Measurements from ENCODE around the gene KMT2C.
"Not testable (repeated sequence)": the region's sequence is repeated elsewhere in the genome, so short reads cannot be mapped to it uniquely, and the experiment has no call there.

KMT2C gene

DNA sequence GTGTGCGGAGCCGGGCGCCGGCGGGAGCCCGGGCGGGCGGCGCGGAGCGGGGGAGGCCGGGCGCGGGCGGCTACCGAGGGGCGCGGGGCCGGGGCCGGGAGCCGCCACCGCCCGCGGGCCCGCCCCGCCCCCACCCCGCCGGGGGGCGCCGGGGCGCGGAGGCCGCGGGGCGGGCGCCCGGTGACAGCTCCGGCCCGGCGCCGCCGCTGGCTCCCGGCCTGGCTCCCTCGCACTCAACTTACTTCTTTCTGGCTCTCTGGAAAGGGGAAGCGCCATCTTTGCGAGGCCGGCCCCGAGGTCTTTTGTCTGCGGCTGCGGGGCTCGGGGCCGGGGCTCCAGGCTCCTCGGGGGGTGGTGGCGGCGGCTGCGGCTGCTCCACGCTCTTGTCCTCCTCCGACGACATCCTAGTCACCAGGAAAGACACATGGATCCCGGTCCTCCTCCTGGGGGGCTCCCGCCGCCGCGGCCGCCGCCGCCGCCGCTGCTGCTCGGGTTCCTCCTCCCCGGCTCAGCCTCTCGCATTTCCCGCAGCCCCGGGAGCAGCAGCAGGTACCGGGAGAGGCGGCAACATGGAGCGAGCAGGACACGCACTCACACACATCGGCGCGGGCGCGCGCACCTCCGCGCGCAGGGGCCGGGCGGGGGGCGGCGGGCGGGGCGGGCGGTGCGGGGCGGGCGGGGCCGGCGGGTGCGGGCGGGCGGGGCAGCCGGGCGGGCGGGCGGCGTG, at the start of gene KMT2C:
Gene KMT2C (minus strand): TSS at position 620 of the 727 bp plus-strand sequence. CDS start 217 bp downstream, at position 403.
- DNase-seq (ENCODE audit: low read depth in 3 of 3) = peak in 2 of 3 experiments; percentile 14 to 36

DNA sequence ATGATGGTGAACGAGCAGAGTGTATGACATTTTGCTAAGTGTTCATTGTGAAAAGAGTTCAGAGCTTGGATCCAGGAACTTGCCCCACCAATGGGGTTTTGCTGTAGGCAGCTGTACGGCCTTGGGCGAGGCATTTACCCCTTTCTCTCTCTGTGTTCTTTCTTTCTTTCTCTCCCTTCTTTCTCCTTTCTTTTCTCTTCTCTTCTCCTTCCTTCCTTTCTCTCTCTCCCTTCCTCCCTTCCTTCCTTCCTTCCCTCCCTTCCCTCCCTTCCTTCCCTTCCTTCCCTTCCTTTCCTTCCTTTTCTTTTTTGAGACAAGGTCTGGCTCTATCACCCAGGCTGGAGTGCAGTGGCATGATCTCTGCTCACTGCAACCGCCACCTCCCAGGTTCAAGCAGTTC, 45.3 kb upstream of the KMT2C start:
- DNase-seq (ENCODE audit: low read depth in 3 of 3) = no peak

DNA sequence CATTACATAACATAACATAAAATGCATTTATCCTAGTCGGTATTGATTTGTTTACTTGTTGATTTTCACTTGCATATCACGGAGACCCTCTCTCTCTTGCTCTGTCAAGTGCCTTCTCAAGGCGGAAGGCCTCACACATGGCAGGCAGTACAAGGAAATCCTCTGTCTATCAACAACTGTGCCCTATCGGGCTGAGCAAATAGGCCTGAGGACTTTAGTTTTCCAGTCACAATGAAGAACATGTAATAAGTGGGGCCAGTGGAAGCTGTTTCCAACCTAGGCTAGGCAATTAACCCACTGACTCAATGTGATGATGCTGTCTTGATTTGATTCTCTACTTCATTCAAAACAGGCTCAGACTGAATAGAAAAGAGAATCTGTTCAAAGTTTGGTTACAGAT, 44.9 kb upstream of the KMT2C start:
- no peak for DNase-seq (ENCODE audit: low read depth in 3 of 3)

DNA sequence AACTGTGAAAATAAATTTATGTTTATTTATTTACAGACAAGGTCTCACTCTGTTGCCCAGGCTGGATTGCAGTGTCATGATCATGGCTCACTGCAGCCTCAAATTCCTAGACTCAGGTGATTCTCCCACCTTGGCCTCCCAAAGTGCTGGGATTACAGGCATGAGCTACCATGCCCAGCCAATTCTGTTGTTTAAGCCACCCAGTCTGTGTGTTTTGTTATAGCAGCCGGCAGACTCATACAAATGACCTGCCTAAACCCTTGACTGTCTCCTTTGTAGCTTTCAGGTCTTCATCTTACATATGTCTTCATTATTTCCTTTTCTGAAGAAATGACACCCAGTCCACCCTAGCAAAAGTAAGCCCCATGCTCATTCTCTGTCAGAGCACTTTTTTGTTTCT, 43.8 kb upstream of the KMT2C start:
- DNase-seq (ENCODE audit: low read depth in 3 of 3) = no peak

DNA sequence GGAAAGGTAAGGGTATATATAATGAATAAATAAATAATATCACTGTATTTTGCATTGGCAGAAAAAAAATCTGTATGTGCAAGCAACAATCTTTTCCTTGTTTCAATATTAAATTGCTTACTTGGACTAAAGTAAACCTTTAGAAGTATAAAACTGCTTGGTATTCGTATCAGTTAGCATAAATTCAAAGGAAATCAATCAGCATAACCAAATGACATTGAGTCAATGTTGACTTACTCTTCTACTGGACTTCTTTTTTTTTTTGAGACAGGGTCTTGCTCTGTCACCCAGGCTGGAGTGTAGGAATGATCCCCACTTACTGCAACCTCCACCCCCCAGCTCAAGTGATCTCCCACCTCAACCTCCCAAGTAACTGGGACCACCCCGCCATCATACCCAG, 42.3 kb upstream of the KMT2C start:
- DNase-seq (ENCODE audit: low read depth in 3 of 3) = no peak

DNA sequence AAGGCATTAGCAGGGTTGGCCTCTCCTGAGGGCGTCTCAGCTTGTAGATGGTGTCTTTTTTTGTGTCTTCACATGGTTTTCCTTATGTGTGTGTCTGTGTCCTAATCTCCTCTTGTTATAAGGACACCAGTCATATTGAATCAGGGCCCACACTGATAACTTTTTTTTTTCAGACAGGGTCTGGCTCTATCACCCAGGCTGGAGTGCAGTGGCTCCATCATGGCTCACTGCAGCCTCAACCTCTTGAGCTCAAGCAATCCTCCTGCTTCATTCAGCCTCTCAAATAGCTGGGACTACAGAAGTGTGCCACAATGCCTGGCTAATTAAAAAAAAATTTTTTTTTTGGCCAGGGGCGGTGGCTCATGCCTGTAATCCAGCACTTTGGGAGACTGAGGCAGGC, 41.3 kb upstream of the KMT2C start:
- DNase-seq (ENCODE audit: low read depth in 3 of 3) = no peak

DNA sequence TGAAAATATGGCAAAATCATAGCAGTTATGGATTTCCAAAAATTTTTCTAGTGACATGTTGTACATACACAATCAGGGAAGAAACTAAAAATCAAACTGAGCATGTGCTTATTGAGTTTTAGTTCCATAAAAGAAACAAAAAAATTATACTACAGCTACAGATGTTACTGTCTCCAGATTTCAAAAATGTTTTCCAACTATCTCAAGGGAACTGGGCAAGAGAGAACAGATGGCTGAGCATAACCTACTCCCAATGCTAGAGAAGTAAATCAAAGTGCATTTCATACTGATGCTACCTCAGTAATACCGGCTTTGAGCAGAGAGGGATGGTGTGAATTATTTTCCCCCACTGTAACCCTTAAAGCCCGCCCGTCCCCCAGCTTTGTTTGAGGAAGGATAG, 40.7 kb upstream of the KMT2C start:
- no peak for DNase-seq (ENCODE audit: low read depth in 3 of 3)

DNA sequence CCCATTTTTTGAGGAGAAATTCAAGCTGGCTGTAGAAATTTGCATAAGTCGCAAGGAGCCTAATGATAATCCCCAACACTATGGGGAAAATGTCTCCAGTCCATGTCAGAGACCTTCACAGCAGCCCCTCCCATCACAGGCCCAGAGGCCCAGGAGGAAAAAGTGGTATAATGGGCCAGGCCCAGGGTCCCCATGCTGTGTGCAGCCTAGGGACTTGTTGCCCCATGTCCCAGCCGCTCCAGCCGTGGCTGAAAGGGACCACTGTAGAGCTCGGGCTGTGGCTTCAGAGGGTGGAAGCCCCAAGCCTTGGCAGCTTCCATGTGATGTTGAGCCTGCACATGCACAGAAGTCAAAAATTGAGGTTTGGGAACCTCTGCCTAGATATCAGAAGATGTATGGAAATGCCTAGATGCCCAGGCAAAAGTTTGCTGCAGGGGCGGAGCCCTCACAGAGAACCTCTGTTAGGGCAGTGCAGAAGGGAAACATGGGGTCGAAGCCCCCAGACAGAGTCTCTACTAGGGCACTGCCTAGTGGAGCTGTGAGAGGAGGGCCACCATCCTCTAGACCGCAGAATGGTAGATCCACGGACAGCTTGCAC, 35.3 kb upstream of the KMT2C start:
- DNase-seq (ENCODE audit: low read depth in 3 of 3) = not testable (repeated sequence)

DNA sequence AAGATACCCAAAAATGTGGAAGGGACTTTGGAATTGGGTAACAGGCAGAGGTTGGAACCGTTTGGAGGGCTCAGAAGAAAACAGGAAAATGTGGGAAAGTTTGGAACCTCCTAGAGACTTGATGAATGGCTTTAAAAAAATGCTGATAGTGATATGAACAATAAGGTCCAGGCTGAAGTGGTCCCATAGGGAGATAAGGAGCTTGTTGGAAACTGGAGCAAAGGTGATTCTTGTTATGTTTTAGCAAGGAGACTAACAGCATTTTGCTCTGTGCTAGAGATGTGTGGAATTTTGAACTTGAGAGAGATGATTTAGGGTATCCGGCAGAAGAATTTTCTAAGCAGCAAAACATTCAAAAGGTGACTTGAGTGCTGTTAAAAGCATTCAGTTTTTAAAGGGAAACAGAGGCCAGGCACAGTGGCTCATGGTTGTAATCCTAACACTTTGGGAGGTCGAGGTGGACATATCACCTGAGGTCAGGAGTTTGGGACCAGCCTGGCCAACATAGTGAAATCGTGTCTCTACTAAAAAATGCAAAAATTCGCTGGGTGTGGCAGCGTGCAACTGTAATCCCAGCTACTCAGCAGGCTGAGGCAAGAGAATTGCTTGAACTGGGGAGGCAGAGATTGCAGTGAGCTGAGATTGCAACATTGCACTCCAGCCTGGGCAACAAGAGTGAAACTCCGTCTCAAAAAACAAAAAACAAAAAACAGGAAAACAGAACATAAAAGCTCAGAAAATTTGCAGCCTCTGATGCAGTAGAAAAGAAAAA, 34.6 kb upstream of the KMT2C start:
- DNase-seq (ENCODE audit: low read depth in 3 of 3) = not testable (repeated sequence)

DNA sequence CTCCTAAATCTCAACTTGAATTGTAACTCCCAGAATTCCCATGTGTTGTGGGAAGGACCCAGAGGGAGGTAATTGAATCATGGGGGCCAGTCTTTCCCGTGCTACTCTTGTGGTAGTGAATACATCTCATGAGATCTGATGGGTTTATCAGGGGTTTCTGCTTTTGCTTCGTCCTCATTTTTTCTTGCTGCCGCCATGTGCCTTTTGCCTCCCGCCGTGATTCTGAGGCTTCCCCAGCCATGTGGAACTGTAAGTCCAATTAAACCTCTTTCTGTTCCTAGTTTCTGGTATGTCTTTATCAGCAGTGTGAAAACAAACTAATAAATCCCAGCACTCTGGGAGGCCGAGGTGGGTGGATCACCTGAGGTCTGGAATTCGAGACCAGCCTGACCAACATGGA, 33.8 kb upstream of the KMT2C start:
- not testable (repeated sequence) for DNase-seq (ENCODE audit: low read depth in 3 of 3)

DNA sequence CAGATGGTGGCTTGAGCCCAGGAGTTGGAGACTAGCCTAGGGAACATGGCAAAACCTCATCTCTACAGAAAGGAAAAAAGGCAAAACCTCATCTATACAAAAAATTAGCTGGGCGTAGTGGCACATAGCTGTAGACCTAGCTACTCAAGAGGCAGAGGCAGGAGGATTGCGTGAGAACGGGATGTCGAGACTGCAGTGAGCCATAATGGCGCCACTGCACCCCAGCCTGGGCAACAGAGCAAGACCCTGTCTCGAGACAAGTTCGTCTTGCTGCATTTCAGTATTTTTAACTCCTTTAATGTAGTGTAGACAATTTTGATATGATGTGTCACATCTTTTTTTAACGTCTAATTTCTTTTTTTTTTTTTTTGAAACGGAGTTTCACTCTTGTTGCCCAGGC, 31.4 kb upstream of the KMT2C start:
- no peak for DNase-seq (ENCODE audit: low read depth in 3 of 3)

DNA sequence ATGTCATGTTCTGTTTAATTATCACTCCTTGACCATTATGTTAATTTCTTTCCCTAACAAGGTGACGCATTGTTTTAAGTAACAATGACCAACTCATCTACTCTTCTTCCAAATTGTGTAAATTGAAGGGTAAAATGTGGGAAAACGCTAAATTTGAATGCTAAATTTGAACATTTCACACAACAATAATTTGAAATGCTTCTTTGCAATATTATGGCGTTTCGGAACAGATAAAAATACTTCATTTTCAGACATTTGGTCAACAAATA, 29.2 kb upstream of the KMT2C start:
- DNase-seq (ENCODE audit: low read depth in 3 of 3) = no peak

DNA sequence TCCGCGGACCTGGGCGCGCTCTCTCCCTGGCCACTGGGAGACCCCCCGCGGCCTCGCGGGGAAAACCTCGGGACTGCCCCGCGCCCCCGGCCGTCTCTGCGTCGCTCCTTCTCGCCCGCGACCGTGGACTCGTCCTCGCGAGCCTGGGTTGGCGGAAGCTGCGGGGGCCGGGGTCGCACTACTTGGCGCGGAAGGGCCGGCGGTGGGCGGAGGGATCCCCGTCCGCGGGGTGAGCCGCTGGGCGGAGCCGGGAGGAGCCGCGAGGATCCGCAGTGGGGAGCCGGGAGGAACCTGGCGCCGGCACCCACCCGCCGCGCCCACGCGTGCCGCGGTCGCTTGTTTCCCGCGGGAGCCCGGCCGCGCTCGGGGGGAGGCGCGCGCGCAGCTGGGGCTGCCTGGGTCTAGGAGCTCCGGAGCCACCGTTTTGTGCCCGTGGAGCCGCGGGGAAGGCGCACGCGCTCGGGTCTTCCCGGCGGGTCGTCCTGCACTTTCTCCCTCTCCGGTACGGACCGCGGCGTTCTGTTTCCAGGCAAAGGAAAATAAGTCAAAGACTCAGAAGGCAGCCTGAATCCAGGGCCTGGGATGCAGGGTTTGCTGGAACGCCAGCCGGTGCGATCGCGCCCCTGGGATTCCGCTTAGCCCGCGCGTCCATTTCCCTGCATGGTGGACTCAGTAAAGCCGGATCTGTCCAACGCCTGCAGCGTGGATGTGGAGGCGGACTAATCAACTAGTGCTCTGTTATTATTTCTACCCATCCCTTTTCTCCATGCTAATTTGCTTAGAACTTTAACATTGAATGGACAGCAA, 28.7 kb upstream of the KMT2C start:
- peak; percentile 52 to 75 (median 64) for DNase-seq (ENCODE audit: low read depth in 3 of 3)

DNA sequence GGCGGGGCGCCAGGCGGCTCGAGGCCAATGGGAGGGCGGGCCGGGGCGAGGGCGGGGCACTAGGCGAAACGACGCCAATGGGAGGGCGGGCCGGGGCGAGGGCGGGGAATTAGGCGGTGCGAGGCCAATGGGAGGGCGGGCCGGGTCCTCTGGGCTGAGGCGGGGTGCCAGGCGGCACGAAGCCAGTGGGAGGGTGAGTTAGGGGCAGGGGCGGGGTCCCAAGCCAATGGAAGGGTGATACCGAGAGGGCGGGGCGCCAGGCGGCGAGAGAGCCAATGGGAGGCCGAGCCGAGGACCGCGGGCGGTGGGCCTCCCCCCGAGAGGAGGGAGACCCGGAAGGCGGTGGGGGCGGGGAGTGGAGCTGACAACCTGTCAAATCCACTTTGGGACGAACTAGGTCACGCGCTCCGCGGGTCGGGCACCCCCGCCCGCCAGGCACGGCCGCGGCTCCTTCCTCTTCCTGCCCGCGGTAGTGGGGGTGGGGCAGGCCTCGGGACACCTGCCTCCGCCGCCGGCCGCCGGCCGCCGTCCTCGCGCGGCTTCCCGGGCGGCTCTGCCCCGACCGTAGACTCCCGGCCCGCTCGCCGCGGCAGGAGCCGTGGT, 28.0 kb upstream of the KMT2C start:
- DNase-seq (ENCODE audit: low read depth in 3 of 3) = peak; percentile 100

DNA sequence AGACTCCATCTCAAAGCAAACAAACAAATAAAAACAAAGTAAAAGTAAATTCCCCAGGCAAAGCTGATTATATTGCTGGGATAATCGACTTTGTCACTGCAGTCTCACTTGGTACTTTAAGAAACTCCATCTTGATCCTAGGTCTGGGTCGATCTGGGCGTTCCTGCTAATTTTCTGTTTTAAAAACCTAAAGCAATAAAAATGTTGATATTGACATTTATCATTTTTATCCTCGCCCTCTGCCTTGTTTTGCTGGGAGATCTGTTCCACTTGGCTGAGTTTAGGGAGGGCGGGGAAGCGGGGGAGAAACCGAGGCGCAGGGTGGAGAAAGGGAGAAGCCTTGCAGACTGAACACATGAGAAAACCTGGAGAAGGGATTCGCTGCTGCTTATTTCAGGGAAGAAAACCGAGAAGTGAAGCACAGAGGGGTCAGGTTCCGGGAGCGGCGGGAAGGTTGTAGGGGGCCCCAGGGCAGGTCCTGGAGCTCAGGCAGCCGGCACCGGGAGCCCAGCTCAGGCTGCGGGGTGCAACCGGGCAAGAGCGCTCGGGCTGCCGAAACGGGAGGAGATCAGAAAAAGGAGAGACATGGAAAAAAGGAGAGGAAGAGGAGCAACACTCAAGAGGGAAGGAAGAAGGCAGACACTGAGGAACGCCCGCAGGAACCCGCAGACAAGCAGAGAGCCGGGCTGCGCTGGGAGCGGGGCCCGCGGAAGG, 27.3 kb upstream of the KMT2C start:
- DNase-seq (ENCODE audit: low read depth in 3 of 3) = no peak

DNA sequence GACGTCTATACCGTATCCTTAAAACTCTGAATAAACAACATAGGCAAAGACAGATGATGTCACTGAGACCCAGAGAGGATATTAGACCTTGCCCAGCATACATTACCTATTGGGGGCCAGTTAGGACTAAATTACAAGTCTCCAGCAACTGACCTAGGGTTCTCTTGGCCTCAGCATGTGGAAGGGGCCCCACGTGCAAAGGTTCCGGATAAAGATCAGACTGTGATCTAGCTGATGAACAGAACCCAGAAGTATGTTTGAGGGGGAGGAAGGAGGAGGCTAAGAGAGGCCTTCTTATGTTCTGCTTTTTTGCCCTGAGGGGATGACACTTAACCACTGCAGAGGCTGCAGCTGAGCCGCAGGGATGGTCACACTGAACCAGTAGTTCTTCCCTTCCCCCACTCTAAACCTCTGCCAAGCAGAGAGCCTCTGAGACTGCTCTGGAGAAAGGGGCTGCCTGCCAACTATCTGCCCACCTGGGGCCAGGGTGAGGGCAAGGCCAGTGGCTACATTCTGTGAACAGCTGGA, 24.0 kb upstream of the KMT2C start:
- DNase-seq (ENCODE audit: low read depth in 3 of 3) = no peak

DNA sequence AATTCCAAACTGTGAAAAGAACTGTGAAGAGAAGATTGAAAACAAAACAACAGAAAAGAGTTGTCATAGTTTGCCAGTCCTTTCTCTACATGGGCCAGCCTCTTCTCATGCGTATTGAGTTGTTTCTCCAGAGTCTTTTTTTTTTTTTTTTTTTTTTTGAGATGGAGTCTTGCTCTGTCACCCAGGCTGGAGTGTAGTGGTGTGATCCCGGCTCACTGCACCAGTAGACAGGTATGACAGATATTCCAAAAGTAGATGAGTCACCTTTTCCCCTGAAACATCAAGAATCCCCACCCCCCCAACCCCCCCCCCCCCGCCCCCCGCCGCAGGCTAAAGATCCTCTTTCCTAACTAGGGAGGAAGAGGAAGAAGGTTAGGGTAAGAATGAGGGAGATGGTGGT, 15.6 kb upstream of the KMT2C start:
- DNase-seq (ENCODE audit: low read depth in 3 of 3) = no peak

DNA sequence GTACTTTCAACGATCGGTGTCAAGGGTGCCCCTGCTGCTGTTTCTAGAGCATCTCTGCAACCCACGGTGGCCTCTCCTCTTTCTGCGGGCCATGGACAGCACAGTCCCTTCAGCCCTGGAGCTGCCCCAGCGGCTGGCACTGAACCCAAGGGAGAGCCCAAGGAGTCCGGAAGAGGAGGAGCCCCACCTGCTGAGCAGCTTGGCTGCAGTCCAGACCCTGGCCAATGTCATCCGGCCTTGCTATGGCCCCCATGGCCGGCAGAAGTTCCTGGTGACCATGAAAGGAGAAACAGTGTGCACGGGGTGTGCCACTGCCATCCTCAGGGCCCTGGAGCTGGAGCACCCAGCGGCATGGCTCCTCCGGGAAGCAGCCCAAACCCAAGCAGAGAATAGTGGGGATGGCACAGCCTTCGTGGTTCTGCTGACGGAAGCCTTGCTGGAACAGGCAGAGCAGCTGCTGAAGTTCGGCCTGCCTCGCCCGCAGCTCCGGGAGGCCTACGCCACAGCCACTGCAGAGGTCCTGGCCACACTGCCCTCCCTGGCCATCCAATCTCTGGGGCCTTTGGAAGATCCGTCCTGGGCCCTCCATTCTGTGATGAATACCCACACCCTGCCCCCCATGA, 9.7 kb upstream of the KMT2C start:
- not testable (repeated sequence) for DNase-seq (ENCODE audit: low read depth in 3 of 3)

DNA sequence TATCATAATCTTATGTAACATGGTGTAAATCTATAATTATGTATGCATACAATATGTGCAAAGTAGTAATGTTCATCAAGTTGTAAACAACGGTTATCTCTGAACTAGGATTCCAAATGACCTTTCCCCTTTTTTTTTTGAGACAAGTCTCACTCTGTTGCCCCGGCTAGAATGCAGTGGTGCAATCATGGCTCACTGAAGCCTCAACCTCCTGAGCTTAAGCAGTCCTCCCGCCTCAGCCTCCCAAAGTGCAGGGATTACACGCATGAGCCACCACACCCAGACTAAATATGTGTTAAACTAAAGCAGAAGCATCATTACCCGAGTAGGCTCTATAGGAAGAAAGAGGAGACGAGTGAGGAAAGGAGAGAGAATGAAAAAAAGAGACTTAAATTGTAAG, 7.8 kb upstream of the KMT2C start:
- no peak for DNase-seq (ENCODE audit: low read depth in 3 of 3)

DNA sequence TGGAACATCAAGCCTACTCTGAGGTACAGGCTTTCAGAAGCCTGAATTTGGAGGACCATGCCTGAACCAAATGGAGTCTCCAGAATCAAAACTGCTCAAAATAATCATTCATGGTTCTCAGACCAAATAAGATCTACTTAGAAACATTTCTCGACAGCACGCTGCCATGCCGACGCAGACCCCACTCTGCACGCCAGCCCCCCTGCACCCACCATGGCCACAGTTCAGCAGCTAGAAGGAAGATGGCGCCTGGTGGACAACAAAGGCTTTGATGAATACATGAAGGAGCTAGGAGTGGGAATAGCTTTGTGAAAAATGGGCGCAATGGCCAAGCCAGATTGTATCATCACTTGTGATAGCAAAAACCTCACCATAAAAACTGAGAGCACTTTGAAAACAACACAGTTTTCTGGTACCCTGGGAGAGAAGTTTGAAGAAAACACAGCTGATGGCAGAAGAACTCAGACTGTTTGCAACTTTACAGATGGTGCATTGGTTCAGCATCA, 6.6 kb upstream of the KMT2C start:
- DNase-seq (ENCODE audit: low read depth in 3 of 3) = no peak

Measured in stimulated activated CD4-positive, alpha-beta T cell treated with anti-CD3 and anti-CD28 coated beads, TNF-alpha, amount 100 ng/mL, for 24 hours (primary cell).